Osteocyte (in vitro differentiated cells): Measurements from ENCODE around the gene ESR1. TPM values are rescaled to one million over a fixed set of nuclear protein-coding genes. Genes with fewer than 3 reads are reported as not detected.

Source experiments
- DNase-seq: peaks from one replicate; pipeline ENCODE4 v3.0.0; 2021; ENCODE audit warnings: mixed read lengths; ENCODE audit not compliant: unreplicated experiment; ENCODE audit errors: extremely low spot score
- H3K27ac Mint-ChIP-seq: one replicate; pipeline ENCODE4 v1.8.0; 2021; ENCODE audit warnings: mild to moderate bottlenecking, mixed read lengths; ENCODE audit not compliant: unreplicated experiment
- H3K27me3 Mint-ChIP-seq: one replicate; pipeline ENCODE4 v1.8.0; 2021; ENCODE audit warnings: mixed read lengths; ENCODE audit not compliant: unreplicated experiment
- H3K36me3 Mint-ChIP-seq: one replicate; pipeline ENCODE4 v1.8.0; 2021; ENCODE audit warnings: mixed read lengths; ENCODE audit not compliant: unreplicated experiment
- H3K4me1 Mint-ChIP-seq: one replicate; pipeline ENCODE4 v1.8.0; 2021; ENCODE audit warnings: mixed read lengths; ENCODE audit not compliant: unreplicated experiment
- H3K4me3 Mint-ChIP-seq: one replicate; pipeline ENCODE4 v1.8.0; 2021; ENCODE audit warnings: mild to moderate bottlenecking, moderate library complexity, mixed read lengths; ENCODE audit not compliant: unreplicated experiment
- H3K9me3 Mint-ChIP-seq: one replicate; pipeline ENCODE4 v1.8.0; 2021; ENCODE audit warnings: mixed read lengths; ENCODE audit not compliant: unreplicated experiment
- CTCF ChIP-seq: fragments of 200-600 bp; sonication (generic); IDR thresholded peaks from 2 replicates; pipeline ENCODE4 v1.5.0; 2021; ENCODE audit warnings: antibody characterized with exemption, mild to moderate bottlenecking, moderate library complexity
- total RNA-seq: library from RNA; stranded (reverse); gene quantifications from 2 replicates; pipeline ENCODE4 v1.2.1, GENCODE V29; 2021

ESR1 gene
- total RNA-seq, 1 donor from 2014 or later: not detected

GRCh38 chr6:151814614-151815013, 7.1 kb downstream of the ESR1 start:
- H3K4me3 Mint-ChIP-seq: no peak overlapping the region
- H3K36me3 Mint-ChIP-seq: peaks cover 2% of the 10 kb centered on the region
- no peak for TF ChIP-seq CTCF
- no peak for DNase-seq
- H3K27me3 Mint-ChIP-seq: peaks cover 49% of the 10 kb centered on the region
- no peaks in the 10 kb centered on the region for H3K9me3 Mint-ChIP-seq
- no peaks in the 10 kb centered on the region for H3K4me1 Mint-ChIP-seq
- no peak overlapping the region for H3K27ac Mint-ChIP-seq

- Mint-ChIP-seq H3K4me3 (no peak overlapping the region), H3K9me3 (no peaks in the 10 kb centered on the region), H3K36me3 (no peaks in the 10 kb centered on the region), H3K4me1 (no peaks in the 10 kb centered on the region), H3K27me3 (peaks cover 2% of the 10 kb centered on the region), H3K27ac (no peak overlapping the region)
- DNase-seq: no peak
- no peak for TF ChIP-seq CTCF
Observed at GRCh38 chr6:151822252-151823111, 15.0 kb downstream of the ESR1 start.

GRCh38 chr6:151826517-151827142, 19.1 kb downstream of the ESR1 start:
- Mint-ChIP-seq H3K4me1 (no peaks in the 10 kb centered on the region), H3K36me3 (no peaks in the 10 kb centered on the region), H3K27ac (no peak overlapping the region), H3K4me3 (no peak overlapping the region), H3K9me3 (no peaks in the 10 kb centered on the region), H3K27me3 (no peaks in the 10 kb centered on the region)
- no peak for DNase-seq
- TF ChIP-seq CTCF: no peak

GRCh38 chr6:151832710-151833109, 25.2 kb downstream of the ESR1 start:
- Mint-ChIP-seq H3K4me1 (no peaks in the 10 kb centered on the region), H3K9me3 (no peaks in the 10 kb centered on the region), H3K27ac (no peak overlapping the region), H3K36me3 (no peaks in the 10 kb centered on the region), H3K4me3 (no peak overlapping the region), H3K27me3 (peaks cover 4% of the 10 kb centered on the region)
- DNase-seq: no peak
- TF ChIP-seq CTCF: no peak

- Mint-ChIP-seq H3K4me1 (no peaks in the 10 kb centered on the region), H3K27me3 (peaks cover 4% of the 10 kb centered on the region), H3K9me3 (no peaks in the 10 kb centered on the region), H3K36me3 (no peaks in the 10 kb centered on the region), H3K27ac (no peak overlapping the region), H3K4me3 (no peak overlapping the region)
- no peak for DNase-seq
- TF ChIP-seq CTCF: no peak
Observed at GRCh38 chr6:151835396-151835795, 27.9 kb downstream of the ESR1 start.
